Tracheal epithelial cell (primary cell): ENCODE data around the gene KIF12. TPM values are rescaled to one million over a fixed set of nuclear protein-coding genes. Genes with fewer than 3 reads are reported as not detected.

Experiments used
- total RNA-seq: library from RNA; depleted of rRNA; stranded (reverse); fragments of >200 nt; gene quantifications from 2 replicates; pipeline ENCODE4 v1.2.1, GENCODE V29; 2014

The KIF12 gene
- total RNA-seq = 2.4 TPM in 1 of 2 replicates, not detected in the other

DNA sequence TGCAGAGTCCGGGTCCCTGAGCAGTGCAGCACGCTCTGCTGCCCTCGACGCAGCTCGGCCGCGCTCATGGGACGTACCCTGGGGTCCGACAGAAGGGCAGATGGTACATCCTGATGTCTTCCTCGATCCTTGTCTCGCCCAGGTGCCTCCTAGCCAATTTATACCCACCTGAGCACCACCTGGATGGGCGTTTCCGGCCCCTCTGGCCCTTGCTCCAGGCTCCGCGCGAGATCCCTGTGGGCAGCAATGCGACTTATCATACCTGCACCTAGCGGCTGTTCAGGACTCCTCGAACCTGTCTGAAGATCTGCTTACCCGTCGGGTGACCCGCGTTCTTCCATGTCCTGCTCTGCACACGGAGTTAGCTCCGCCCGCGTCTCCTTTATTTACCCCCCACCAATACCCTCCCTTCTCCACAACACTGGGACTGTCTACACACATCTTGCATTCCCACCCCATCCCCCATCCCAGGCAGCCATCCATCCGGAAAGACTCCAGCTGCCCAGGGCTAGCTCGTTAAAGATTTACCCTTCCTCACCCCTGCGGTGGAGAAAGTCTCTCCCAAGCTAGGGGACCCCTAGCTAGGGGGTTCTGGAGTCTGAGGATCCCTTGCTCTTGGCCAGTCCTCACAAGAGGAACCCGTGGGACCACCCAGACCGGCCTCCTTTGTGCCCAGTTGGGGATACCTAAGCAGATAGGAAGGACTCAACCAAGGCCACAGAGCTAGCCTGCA, at the start of gene KIF12:
KIF12 (minus strand) TSS at position 357 of the 733 bp plus-strand sequence; CDS start at position 341, 16 bp downstream.

DNA sequence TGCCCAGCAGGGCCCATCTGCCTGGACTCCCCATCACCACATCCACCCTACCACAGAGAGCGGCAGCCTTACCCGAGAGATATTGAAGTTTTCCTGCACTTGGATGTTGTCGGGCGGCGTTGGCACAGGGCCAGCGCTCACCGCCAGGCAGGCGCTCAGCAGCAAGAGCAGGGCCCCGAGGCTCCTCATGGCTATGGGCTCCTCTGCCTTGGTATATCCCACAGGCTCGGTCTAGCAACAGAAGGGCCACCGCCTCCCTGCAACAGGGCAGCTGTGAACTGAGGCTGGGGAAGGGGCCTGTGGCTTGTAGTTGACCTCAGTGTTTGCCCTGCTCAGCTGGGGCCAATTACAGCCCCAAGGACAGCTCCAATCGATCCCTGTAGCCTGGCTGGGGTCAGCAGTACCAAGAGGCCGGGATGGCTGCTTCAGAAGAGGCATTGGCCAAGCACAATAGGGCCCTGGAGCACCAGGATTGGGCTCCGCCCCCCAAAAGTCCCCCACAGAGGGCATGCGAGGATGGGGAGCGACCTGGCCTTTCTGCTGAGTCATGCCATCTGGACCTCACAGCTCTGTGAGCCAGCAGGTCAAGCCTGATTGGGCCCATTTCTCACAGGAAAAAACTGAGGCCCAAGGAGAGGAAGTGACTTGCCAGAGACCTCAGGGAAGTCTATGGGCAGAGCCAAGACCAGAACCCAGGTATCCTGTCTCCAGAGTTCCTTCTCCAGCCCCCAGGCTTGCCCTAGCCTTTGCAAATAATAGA, 20.9 kb downstream of the KIF12 start, which contains the start of gene AMBP:
AMBP (minus strand) TSS at position 280 of the 760 bp plus-strand sequence; CDS start at position 189, 91 bp downstream.

Other genes with a start within 250 kb of the KIF12 start
- 1.7 and 3.0 TPM in 2 replicates for gene ZNF618, start 223.0 kb downstream of the KIF12 start, total RNA-seq
- 0.24 TPM in 1 of 2 replicates, not detected in the other for gene AMBP, start 21.0 kb downstream of the KIF12 start, total RNA-seq
- gene COL27A1, start 56.2 kb upstream of the KIF12 start, total RNA-seq = 1.9 and 5.5 TPM in 2 replicates
- gene ORM1, start 223.8 kb upstream of the KIF12 start, total RNA-seq = not detected in 2 replicates
- gene ORM2, start 230.6 kb upstream of the KIF12 start, total RNA-seq = not detected in 2 replicates